ENCODE measurements around the gene RIC1. TPM values are rescaled to one million over a fixed set of nuclear protein-coding genes. Genes with fewer than 3 reads are reported as not detected.
A peak's percentile ranks its signal among the peaks of the same experiment; 100 is the strongest.

Gene RIC1
- total and polyA plus RNA-seq, 2 of the 4 experiments (the other 2 are of a cell fraction) = 28.8 to 76.9 TPM

DNA sequence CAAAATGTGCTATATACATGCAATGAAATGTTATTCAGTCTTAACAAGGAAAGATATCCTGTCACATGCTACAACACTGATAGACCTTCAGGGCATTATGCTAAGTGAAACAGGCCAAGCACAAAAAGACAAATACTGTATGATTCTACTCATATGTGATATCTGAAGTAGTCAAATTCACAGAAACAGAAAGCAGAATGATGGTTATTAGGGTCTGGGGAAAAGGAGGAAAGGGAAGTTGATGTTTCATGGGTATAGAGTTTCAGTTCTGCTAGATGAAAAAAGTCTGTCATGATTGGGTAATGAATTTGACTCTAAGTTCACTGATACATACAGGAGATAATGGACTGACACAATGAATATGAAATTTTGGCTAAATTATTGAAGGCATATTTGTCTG lies 11.2 kb upstream of the RIC1 start:
- in situ Hi-C loops (cut with MboI; ENCODE audit: low sequenced_read_pairs) = no loop called here
- BruUV-seq (replicated peaks) = no TSS peak

More for the DNA sequence above, 11.2 kb upstream of the RIC1 start:
- H3K56ac ChIP-seq (ENCODE audit: extremely low read depth, insufficient read depth, low read length) = no peak overlapping the region
- no peak overlapping the region for H3K14ac ChIP-seq (replicated peaks; ENCODE audit: low read depth, low read length)
- dilution Hi-C loops (cut with HindIII; ENCODE audit: low sequenced_read_pairs, unreplicated experiment) (no loop called here), intact Hi-C loops (cut with micrococcal nuclease) (no loop called here)
- H3K4me1 ChIP-seq (ENCODE audit: control insufficient read depth, insufficient read depth, low read length) = peaks cover 2% of the 10 kb centered on the region
- H3K9ac ChIP-seq (ENCODE audit: low read depth, low read length) = no peak overlapping the region
- H3K23ac ChIP-seq (ENCODE audit: low read depth, low read length) = no peak overlapping the region
- DNase-seq (no peak), ATAC-seq (ENCODE audit: low read depth) (no peak)
- TF ChIP-seq CEBPB (IDR thresholded peaks at IDR 0.05; ENCODE audit: low read depth, low read length) = no peak
- no peak for TF ChIP-seq MAFK (IDR thresholded peaks at IDR 0.05; ENCODE audit: low read depth, low read length)
- no peak for TF ChIP-seq MXI1 (IDR thresholded peaks at IDR 0.05; ENCODE audit: borderline replicate concordance, low read depth, low read length)
- TF ChIP-seq RFX5 (IDR thresholded peaks at IDR 0.05; ENCODE audit: low read depth, low read length) = no peak
- TF ChIP-seq RCOR1 (IDR thresholded peaks at IDR 0.05; ENCODE audit: insufficient replicate concordance, low read length) = no peak
- TF ChIP-seq, protein P1, sequence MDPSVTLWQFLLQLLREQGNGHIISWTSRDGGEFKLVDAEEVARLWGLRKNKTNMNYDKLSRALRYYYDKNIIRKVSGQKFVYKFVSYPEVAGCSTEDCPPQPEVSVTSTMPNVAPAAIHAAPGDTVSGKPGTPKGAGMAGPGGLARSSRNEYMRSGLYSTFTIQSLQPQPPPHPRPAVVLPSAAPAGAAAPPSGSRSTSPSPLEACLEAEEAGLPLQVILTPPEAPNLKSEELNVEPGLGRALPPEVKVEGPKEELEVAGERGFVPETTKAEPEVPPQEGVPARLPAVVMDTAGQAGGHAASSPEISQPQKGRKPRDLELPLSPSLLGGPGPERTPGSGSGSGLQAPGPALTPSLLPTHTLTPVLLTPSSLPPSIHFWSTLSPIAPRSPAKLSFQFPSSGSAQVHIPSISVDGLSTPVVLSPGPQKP (IDR thresholded peaks at IDR 0.05; ENCODE audit: borderline replicate concordance, low read depth, low read length) = no peak
- TF ChIP-seq CHD1 (IDR thresholded peaks at IDR 0.05; ENCODE audit: low read depth, low read length) = no peak
- TF ChIP-seq RAD21 (IDR thresholded peaks at IDR 0.05; ENCODE audit: low read length) = no peak
- TF ChIP-seq FOS (IDR thresholded peaks at IDR 0.05; ENCODE audit: low read depth, low read length) = no peak
- no peak for TF ChIP-seq POLR2A (IDR thresholded peaks at IDR 0.05; ENCODE audit: low read depth, low read length)
- TF ChIP-seq, protein P2, sequence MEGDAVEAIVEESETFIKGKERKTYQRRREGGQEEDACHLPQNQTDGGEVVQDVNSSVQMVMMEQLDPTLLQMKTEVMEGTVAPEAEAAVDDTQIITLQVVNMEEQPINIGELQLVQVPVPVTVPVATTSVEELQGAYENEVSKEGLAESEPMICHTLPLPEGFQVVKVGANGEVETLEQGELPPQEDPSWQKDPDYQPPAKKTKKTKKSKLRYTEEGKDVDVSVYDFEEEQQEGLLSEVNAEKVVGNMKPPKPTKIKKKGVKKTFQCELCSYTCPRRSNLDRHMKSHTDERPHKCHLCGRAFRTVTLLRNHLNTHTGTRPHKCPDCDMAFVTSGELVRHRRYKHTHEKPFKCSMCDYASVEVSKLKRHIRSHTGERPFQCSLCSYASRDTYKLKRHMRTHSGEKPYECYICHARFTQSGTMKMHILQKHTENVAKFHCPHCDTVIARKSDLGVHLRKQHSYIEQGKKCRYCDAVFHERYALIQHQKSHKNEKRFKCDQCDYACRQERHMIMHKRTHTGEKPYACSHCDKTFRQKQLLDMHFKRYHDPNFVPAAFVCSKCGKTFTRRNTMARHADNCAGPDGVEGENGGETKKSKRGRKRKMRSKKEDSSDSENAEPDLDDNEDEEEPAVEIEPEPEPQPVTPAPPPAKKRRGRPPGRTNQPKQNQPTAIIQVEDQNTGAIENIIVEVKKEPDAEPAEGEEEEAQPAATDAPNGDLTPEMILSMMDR (conservative IDR thresholded peaks at IDR 0.05; ENCODE audit: low read depth, low read length) = no peak
- no peak for TF ChIP-seq BHLHE40 (IDR thresholded peaks at IDR 0.05; ENCODE audit: low read depth, low read length)
- TF ChIP-seq, protein P3, sequence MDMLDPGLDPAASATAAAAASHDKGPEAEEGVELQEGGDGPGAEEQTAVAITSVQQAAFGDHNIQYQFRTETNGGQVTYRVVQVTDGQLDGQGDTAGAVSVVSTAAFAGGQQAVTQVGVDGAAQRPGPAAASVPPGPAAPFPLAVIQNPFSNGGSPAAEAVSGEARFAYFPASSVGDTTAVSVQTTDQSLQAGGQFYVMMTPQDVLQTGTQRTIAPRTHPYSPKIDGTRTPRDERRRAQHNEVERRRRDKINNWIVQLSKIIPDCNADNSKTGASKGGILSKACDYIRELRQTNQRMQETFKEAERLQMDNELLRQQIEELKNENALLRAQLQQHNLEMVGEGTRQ (IDR thresholded peaks at IDR 0.05; ENCODE audit: low read depth, low read length) = no peak
- no peak for TF ChIP-seq SMC3 (IDR thresholded peaks at IDR 0.05; ENCODE audit: low read depth, low read length)
- no peak for TF ChIP-seq NFE2L2 (IDR thresholded peaks at IDR 0.05; ENCODE audit: low read depth, low read length)
- no peak for TF ChIP-seq MAZ (IDR thresholded peaks at IDR 0.05; ENCODE audit: borderline replicate concordance, low read depth, low read length)
- no peak overlapping the region for H3K4me2 ChIP-seq (ENCODE audit: low read depth, low read length)
- no peak overlapping the region for H2BK20ac ChIP-seq (ENCODE audit: low read depth, low read length)
- no peak overlapping the region for H4K91ac ChIP-seq (ENCODE audit: insufficient read depth, low read depth, low read length)
- H4K5ac ChIP-seq (ENCODE audit: low read depth, low read length) = no peak overlapping the region
- H2AFZ ChIP-seq (replicated peaks; ENCODE audit: low read length, poor library complexity) = no peak overlapping the region
- H3K27ac ChIP-seq (ENCODE audit: insufficient read depth, low read length) = no peak overlapping the region
- H3K9me1 ChIP-seq (ENCODE audit: insufficient read depth, low read length) = peaks cover 3% of the 10 kb centered on the region; the same call in 1 of the 2 replicates
- H2AK5ac ChIP-seq (ENCODE audit: low read depth, low read length) = 0 out of 2 replicates have a peak overlapping the region, but pooled peaks have one; percentile 5
- no peaks in the 10 kb centered on the region for H3K36me3 ChIP-seq (ENCODE audit: control insufficient read depth, insufficient read depth, low read length)
- H3K79me1 ChIP-seq (ENCODE audit: low read depth in 1 of 2, low read length in 2 of 2) = peaks cover 13 to 29% of the 10 kb centered on the region in 2 experiments
- H2BK5ac ChIP-seq (ENCODE audit: low read depth, low read length, poor library complexity, severe bottlenecking) = no peak overlapping the region
- H2BK120ac ChIP-seq (ENCODE audit: low read depth, low read length) = no peak overlapping the region
- H3K9me3 ChIP-seq (ENCODE audit: control insufficient read depth, insufficient read depth, low read length) = no peaks in the 10 kb centered on the region
- no peaks in the 10 kb centered on the region for H4K20me1 ChIP-seq (ENCODE audit: insufficient read depth, low read length)
- no peaks in the 10 kb centered on the region for H3K27me3 ChIP-seq (ENCODE audit: control insufficient read depth, insufficient read depth, low read length)
- no peak overlapping the region for H3K4ac ChIP-seq (ENCODE audit: low read depth, low read length)
- CTCF ChIA-PET = no interaction called here
- H4K8ac ChIP-seq (ENCODE audit: low read depth in 2 of 2, low read length in 2 of 2) = no peak overlapping the region
- no peak overlapping the region for H3K4me3 ChIP-seq (ENCODE audit: insufficient read depth, low read depth, low read length)
- no peak overlapping the region for H3K18ac ChIP-seq (ENCODE audit: low read depth, low read length)
- no peak overlapping the region for H2AK9ac ChIP-seq (replicated peaks; ENCODE audit: low read depth, low read length, poor library complexity)
- POLR2A ChIA-PET (ENCODE audit: unreplicated experiment) = no interaction called here
- H2BK15ac ChIP-seq (ENCODE audit: low read depth, low read length) = no peak overlapping the region
